Nucleus accumbens (tissue), 56 donors: ENCODE results near the gene PRC1.

Source experiments
- DNase-seq, 56 donors: peaks; one replicate each; lab custom pipeline; 2025; lab: John Stamatoyannopoulos, UW

Gene PRC1

GRCh38 chr15:90991587-90992285, 2.6 kb downstream of the PRC1 start:
- no peak for DNase-seq

DNA sequence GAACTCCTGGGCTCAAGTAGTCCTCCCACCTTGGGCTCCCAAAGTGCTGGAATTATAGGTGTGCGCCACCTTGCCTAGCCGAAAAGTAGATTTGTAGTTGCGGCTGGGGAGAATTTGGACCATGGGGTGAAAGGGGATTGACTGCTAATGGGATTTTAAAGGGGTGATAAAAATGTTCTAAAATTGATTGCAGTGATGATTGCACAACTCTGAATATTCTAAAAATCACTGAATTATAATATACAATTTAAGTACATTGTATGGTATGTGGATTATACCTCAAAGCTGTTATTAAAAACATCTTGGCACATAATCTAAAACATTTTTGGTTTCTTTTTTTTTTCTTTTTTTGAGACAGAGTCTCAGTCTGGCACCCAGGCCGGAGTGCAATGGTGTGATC, 3.9 kb downstream of the PRC1 start:
- no peak for DNase-seq

- DNase-seq, result no peak
These were observed 5.1 kb downstream of the PRC1 start for GRCh38 chr15:90989040-90989768.

DNA sequence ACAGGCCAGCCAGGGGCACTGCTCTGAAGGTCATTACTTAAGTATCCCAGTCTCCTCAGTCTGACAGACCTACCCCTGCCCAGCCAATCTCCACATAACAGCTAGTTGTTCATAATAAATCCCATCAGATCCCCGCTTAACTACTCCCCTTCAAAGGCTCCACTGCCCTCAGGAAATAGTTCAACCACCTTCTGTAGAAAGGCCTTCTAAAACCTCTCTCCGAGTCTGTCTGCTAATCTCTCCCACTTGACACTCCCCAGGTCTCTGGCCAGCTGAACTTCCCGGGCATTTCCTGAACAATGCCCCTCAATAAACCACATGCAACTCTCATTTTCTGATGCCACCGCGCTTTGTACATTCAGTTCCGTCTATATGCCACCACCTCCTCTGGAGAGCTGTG, 6.0 kb downstream of the PRC1 start:
- DNase-seq, result no peak

DNA sequence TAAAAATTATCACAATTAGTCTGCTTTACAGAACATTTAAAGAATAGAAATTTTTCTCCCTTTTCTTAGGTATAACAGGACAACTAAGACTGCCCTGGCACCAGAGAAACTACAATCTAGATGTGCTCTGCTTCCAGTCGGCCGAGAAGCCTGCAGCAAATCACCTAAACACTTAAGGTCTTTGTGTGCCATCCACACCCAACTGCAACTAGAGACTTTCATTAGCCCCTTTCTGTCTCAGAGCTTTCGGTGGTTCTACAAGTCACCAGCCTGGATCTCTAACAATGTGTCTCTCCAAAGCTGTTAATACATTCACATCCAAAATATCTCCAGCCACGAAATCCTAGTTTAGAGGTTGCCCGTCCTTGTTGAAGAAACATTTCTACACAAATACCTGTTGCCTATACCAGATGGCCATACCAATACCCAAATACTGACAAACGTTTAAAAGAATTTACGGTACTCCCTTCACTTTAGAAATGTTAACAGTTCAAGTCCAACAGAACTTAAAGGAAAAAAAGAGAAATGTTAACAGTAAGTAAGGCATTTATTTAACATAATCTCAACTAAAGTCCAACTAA, 6.7 kb downstream of the PRC1 start:
- no peak for DNase-seq

DNA sequence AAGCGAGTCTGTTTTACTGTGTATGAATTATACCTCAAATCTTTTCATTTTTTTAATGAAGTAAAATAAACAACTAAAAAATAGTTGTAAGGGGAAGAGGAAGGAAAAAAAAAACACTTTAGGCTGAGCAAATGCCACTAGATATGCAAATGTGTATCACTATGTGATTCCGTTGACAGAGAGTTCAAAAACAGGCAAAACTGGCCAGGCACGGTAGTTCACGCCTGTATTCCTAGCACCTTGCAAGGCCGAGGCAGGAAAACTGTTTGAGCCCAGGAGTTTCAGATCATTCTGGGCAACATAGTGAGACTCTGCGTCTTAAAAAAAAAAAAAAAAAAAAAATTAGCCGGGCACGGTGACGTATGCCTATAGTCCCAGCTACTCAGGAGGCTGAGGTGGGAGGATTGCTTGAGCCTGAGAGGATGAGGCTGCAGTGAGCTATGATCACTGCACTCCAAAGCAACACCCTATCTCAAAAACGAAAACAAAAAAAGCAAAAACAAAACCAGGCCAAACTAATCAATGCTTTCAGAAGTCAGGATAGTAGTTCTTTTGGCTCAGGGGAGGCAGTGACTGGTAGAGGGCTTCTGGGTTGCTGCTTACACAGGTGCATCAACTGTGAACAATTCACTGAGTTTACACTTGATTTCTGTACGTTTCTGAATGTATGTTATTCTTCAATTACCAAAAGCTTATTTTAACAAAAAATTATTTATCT, 7.4 kb downstream of the PRC1 start:
- no peak for DNase-seq

GRCh38 chr15:90982135-90982534, 12.2 kb downstream of the PRC1 start:
- DNase-seq, result no peak

DNA sequence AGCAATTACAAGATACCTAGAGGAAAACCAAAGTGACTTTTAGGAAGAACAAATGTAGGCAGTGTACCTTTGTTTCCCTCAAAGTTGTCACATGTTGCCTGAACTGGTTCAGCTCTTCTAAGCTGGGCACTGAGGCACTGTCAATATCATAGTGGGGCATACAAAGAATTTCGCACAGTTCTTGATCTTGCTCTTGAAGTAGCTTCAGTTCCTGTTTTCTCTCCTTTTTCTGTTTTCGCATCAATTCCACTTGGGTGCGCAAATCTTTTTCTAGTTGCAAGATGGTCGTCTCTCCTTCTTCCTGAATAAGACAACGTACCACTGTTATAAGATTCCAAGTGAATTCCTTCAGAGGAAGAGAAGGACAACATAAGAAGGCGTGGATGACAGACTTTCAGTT, 12.7 kb downstream of the PRC1 start:
- no peak for DNase-seq

GRCh38 chr15:90979582-90979981, 14.8 kb downstream of the PRC1 start:
- no peak for DNase-seq

GRCh38 chr15:90974216-90974615, 20.1 kb downstream of the PRC1 start:
- DNase-seq, result no peak

- no peak for DNase-seq
These were observed 22.2 kb downstream of the PRC1 start for GRCh38 chr15:90972133-90972532.

DNA sequence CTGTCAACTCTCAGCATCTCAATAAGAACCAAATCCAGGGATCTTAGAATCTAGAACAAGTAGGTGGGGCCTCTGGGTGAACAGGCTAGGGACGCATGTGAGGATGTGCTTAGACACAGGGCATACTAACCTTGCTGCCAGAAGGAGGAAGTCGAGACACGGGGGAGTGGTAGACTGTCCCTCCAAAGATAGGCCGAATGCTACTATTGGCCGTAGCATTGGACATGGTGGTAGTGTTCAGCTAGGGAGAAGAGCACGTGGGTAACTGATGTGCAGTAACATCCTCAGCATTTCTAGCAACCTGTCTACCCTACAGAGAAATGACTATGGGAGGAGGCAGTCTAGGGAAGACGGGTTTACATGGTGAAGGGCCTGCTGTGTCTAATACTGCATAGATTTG, 24.1 kb downstream of the PRC1 start:
- DNase-seq, result no peak

GRCh38 chr15:90968434-90968833, 25.9 kb downstream of the PRC1 start:
- DNase-seq, result no peak

DNA sequence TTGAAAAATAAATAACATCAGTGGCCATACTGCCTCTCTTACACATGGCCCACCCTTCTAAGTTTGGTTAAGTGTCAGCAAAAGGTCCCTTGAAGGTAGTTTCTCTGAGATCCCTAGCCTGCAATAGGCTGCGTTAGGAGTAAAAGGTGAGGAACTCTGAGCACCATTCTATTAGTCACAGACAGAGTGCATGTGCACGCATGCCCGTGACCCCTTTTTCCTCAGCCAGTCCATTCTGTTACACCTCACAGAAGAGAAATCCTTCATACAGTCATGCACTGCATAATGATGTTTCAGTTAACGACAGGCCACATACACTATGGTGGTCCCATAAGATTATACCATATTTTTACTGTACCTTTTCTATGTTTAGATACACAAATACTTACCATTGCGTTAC, 27.1 kb downstream of the PRC1 start:
- DNase-seq, result no peak

- no peak for DNase-seq
These were observed 28.1 kb downstream of the PRC1 start for GRCh38 chr15:90966262-90966661.

- no peak for DNase-seq
These were observed 32.3 kb downstream of the PRC1 start for GRCh38 chr15:90962021-90962420.

DNA sequence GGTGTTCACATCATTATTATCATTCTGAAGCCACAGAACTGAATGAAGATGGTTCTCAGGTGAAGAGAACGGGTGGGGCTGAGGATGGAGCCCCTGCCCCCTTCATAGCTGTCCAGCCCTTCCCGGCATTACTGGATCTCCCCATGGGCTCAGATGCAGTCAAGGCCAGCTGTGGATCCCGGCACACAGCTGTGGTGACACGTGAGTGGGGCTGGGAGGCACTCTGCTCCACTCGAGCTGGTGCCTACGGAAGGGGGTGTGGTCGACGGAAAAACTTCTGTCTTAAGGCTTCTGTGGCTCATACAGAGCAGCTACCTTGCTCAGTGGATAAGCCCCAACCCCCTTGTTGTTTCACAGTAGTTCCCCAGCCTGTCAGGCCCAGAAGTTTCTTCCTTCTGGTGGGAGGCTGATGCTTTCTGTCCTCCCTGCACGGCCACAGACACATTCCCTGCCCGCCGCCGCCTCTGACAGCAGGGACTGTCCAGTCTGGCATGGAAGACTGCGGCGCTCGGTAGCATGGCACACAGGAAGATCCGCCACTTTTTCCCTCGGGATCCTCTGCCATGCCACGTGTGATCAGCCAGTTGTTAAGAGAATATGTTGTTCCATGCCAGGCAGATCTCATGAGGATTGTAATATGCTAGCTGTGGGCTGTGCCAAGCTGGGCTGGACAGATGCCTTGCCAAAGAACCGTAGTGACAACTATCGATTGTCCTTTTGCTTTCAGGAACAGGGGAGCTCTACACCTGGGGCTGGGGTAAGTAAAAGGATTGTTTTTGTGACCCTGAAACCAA, 33.8 kb downstream of the PRC1 start:
- DNase-seq, result peak in 8 of 56 donors; percentile 14 to 38 (median 26)

- DNase-seq, result peak in 40 of 56 donors; percentile 14 to 78 (median 38)
These were observed 34.4 kb downstream of the PRC1 start for GRCh38 chr15:90959894-90960293.

DNA sequence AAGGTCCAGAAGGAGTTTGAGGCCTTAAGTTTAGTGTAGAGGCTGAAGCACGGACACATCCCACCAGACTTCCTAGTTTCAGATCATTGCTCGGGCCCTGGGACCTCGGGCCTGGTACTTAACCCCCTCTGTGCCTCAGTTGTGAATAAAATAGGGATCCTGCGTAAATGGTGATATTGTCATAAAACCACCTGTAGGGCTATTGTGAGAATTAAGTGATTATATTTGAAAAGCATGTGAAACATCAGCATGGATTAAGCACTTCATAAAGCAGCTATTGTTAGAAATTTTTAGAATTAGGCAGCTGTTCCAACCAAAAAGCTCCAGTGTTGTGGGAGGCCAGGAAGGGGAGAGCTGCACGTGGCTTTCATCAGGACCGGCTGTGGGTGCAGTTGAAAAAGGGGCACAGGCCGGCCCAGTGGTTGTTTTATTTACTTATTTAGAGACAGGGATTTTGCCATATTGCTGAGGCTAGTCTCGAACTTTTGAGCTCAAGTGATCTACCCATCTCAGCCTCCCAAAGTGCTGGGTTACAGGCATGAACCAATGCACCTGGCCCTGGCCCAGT, 35.2 kb downstream of the PRC1 start:
- DNase-seq, result peak in 2 of 56 donors; percentile 2 to 15

- DNase-seq, result peak in 3 of 56 donors; percentile 1 to 36 (median 29)
These were observed 36.5 kb downstream of the PRC1 start for GRCh38 chr15:90957791-90958190.
